H1 (cell line): ENCODE data around the gene MRPS34. TPM values are rescaled to one million over a fixed set of nuclear protein-coding genes. Genes with fewer than 3 reads are reported as not detected.

Experiments
- CTCF ChIA-PET: fragments of 300-600 bp; sonication (Branson Sonifier 250); formaldehyde crosslinking; loops from one replicate; lab custom pipeline; 2021; ENCODE audit not compliant: partially characterized antibody; lab: Charles Lee
- POLR2A ChIA-PET: fragments of 300-600 bp; sonication (Branson Sonifier 250); formaldehyde crosslinking; loops from one replicate; lab custom pipeline; 2021; ENCODE audit warnings: inconsistent platforms; ENCODE audit not compliant: partially characterized antibody; lab: Charles Lee
- DNase-seq, 2 experiments: peaks; one replicate each; pipeline versions ENCODE4 v3.0.0 to v3.0.0-alpha.2; 2010 to 2022; ENCODE audit warnings: low spot score in 2 of 2, low read depth in 1 of 2, mixed read lengths in 1 of 2
- FAIRE-seq: peaks from 2 replicates; lab custom pipeline; 2011; peaks lifted over from hg19 to GRCh38; lab: Jason Lieb, UNC
- H2AFZ ChIP-seq: 2 replicates; pipeline ENCODE4 v1.8.1; 2012; ENCODE audit warnings: low read length, inconsistent platforms
- H2AK5ac ChIP-seq: 2 replicates; pipeline ENCODE4 v1.6.1; 2013; ENCODE audit warnings: low read depth, low read length
- H2BK120ac ChIP-seq: replicated peaks from 2 replicates; pipeline ENCODE3; 2013; ENCODE audit warnings: low read depth, low read length, inconsistent platforms
- H2BK12ac ChIP-seq: 2 replicates; pipeline ENCODE4 v1.6.1; 2013; ENCODE audit warnings: low read depth, low read length
- H2BK15ac ChIP-seq: 2 replicates; pipeline ENCODE4 v1.6.1; 2013; ENCODE audit warnings: low read length
- H2BK20ac ChIP-seq: 2 replicates; pipeline ENCODE4 v1.6.1; 2013; ENCODE audit warnings: low read length
- H2BK5ac ChIP-seq: 2 replicates; pipeline ENCODE4 v1.6.1; 2013; ENCODE audit warnings: low read depth, low read length
- H3K14ac ChIP-seq: 2 replicates; pipeline ENCODE4 v1.6.1; 2013; ENCODE audit warnings: inconsistent platforms; ENCODE audit not compliant: insufficient read length
- H3K18ac ChIP-seq: 2 replicates; pipeline ENCODE4 v1.6.1; 2013; ENCODE audit warnings: low read length; ENCODE audit errors: extremely low read depth
- H3K23ac ChIP-seq: 2 replicates; pipeline ENCODE4 v1.6.1; 2013; ENCODE audit warnings: inconsistent platforms; ENCODE audit not compliant: insufficient read length
- H3K23me2 ChIP-seq: 2 replicates; pipeline ENCODE4 v1.6.1; 2013; ENCODE audit warnings: low read depth, low read length
- H3K27ac ChIP-seq: 2 replicates; pipeline ENCODE4 v1.6.1; 2011; ENCODE audit warnings: low read depth, low read length, inconsistent platforms
- H3K27me3 ChIP-seq, 4 experiments: replicated peaks in 1 of 4; 1 replicate in 1 of 4; 2 replicates in 3 of 4; pipeline versions ENCODE4 v1.6.1 to v1.8.1; 2011 to 2013; ENCODE audit warnings: low read length in 3 of 4, mild to moderate bottlenecking in 3 of 4, inconsistent platforms in 2 of 4, mixed read lengths in 2 of 4, moderate library complexity in 1 of 4; ENCODE audit not compliant: control insufficient read depth in 3 of 4, insufficient read depth in 3 of 4; ENCODE audit errors: extremely low read depth in 1 of 4
- H3K36me3 ChIP-seq, 4 experiments: 2 replicates each; pipeline versions ENCODE4 v1.6.1 to v1.8.1; 2011 to 2013; ENCODE audit warnings: mild to moderate bottlenecking in 4 of 4, low read length in 3 of 4, moderate library complexity in 2 of 4, control low read depth in 1 of 4, inconsistent platforms in 1 of 4; ENCODE audit not compliant: insufficient read depth in 4 of 4, control insufficient read depth in 2 of 4
- H3K4ac ChIP-seq: replicated peaks from 2 replicates; pipeline ENCODE3; 2013; ENCODE audit warnings: low read length, low read depth, mixed read lengths, inconsistent platforms; ENCODE audit not compliant: insufficient read length
- H3K4me1 ChIP-seq, 4 experiments: replicated peaks in 1 of 4; 1 replicate in 1 of 4; 2 replicates in 3 of 4; pipeline versions ENCODE4 v1.6.1 to v1.8.1; 2011 to 2013; ENCODE audit warnings: low read length in 3 of 4, inconsistent platforms in 2 of 4, mixed read lengths in 1 of 4; ENCODE audit not compliant: insufficient read depth in 4 of 4, control insufficient read depth in 3 of 4
- H3K4me2 ChIP-seq, 2 experiments: 2 replicates each; pipeline versions ENCODE4 v1.6.1 to v1.8.1; 2011 to 2013; ENCODE audit warnings: low read depth in 2 of 2, low read length in 2 of 2, control low read depth in 1 of 2, inconsistent platforms in 1 of 2, mild to moderate bottlenecking in 1 of 2; ENCODE audit not compliant: insufficient read depth in 1 of 2
- H3K4me3 ChIP-seq, 4 experiments: fragments of 200-600, 300-600 bp in 1 of 4; sonication (generic), shearing (Covaris generic), sonication (Bioruptor Twin) in 1 of 4; 2 replicates each; pipeline versions ENCODE4 v1.5.1 to v1.8.1; 2011 to 2016; ENCODE audit warnings: low read length in 4 of 4, low read depth in 3 of 4, control low read depth in 2 of 4, inconsistent platforms in 2 of 4, mild to moderate bottlenecking in 2 of 4, mixed read lengths in 1 of 4, moderate library complexity in 1 of 4; ENCODE audit not compliant: insufficient read depth in 2 of 4; ENCODE audit errors: extremely low read depth in 1 of 4
- H3K56ac ChIP-seq: replicated peaks from 2 replicates; pipeline ENCODE3; 2013; ENCODE audit warnings: low read depth, mild to moderate bottlenecking, mixed read lengths, low read length, inconsistent platforms; ENCODE audit not compliant: insufficient read length
- H3K79me1 ChIP-seq: 2 replicates; pipeline ENCODE4 v1.6.1; 2013; ENCODE audit warnings: low read depth, low read length, control low read depth
- H3K79me2 ChIP-seq, 2 experiments: 2 replicates each; pipeline versions ENCODE4 v1.6.1 to v1.8.1; 2012 to 2013; ENCODE audit warnings: low read length in 2 of 2, mild to moderate bottlenecking in 2 of 2, inconsistent platforms in 1 of 2; ENCODE audit not compliant: insufficient read depth in 2 of 2, control insufficient read depth in 1 of 2
- H3K9ac ChIP-seq, 4 experiments: replicated peaks in 1 of 4; 1 replicate in 1 of 4; 2 replicates in 3 of 4; pipeline versions ENCODE4 v1.6.1 to v1.8.1; 2011 to 2013; ENCODE audit warnings: low read depth in 3 of 4, low read length in 3 of 4, control low read depth in 2 of 4, mild to moderate bottlenecking in 2 of 4, moderate library complexity in 2 of 4, inconsistent platforms in 1 of 4; ENCODE audit errors: extremely low read depth in 1 of 4
- H3K9me3 ChIP-seq, 2 experiments: 2 replicates each; pipeline versions ENCODE4 v1.6.1 to v1.8.1; 2012 to 2013; ENCODE audit warnings: mild to moderate bottlenecking in 2 of 2, moderate library complexity in 2 of 2, control low read depth in 1 of 2, inconsistent platforms in 1 of 2, low read depth in 1 of 2, low read length in 1 of 2, mixed read lengths in 1 of 2; ENCODE audit not compliant: insufficient read depth in 2 of 2
- H4K20me1 ChIP-seq, 2 experiments: replicated peaks in 1 of 2; 2 replicates each; pipeline versions ENCODE3 to v1.8.1; 2011 to 2013; ENCODE audit warnings: inconsistent platforms in 2 of 2, low read length in 2 of 2, mild to moderate bottlenecking in 1 of 2; ENCODE audit not compliant: insufficient read depth in 2 of 2, control insufficient read depth in 1 of 2
- H4K5ac ChIP-seq: 2 replicates; pipeline ENCODE4 v1.6.1; 2013; ENCODE audit warnings: low read length, low read depth, mixed read lengths, inconsistent platforms; ENCODE audit not compliant: insufficient read length
- H4K8ac ChIP-seq: 2 replicates; pipeline ENCODE4 v1.8.0; 2013; ENCODE audit warnings: mild to moderate bottlenecking, moderate library complexity, low read length, inconsistent platforms; ENCODE audit not compliant: insufficient read depth; ENCODE audit errors: extremely low read depth
- H4K91ac ChIP-seq: replicated peaks from 2 replicates; pipeline ENCODE3; 2013; ENCODE audit warnings: low read length, mixed read lengths, inconsistent platforms; ENCODE audit not compliant: insufficient read length
- CREB1 ChIP-seq: IDR thresholded peaks from 2 replicates; pipeline ENCODE4 v1.6.1; 2012; ENCODE audit warnings: inconsistent platforms
- E2F6 ChIP-seq: IDR thresholded peaks from 2 replicates; pipeline ENCODE4 v1.6.1; 2012; ENCODE audit warnings: inconsistent platforms
- GTF2F1 ChIP-seq: IDR thresholded peaks from 2 replicates; pipeline ENCODE4 v1.6.1; 2012; ENCODE audit warnings: low read depth, low read length, improper control_type of control experiment, borderline replicate concordance
- POLR2AphosphoS5 ChIP-seq: IDR thresholded peaks from 2 replicates; pipeline ENCODE4 v1.6.1; 2011; ENCODE audit warnings: low read depth, low read length
- RBBP5 ChIP-seq: IDR thresholded peaks from 2 replicates; pipeline ENCODE4 v1.7.1; 2012; ENCODE audit warnings: low read depth, mild to moderate bottlenecking, inconsistent platforms, low read length, moderate library complexity, borderline replicate concordance
- SIN3A ChIP-seq, 2 experiments: IDR thresholded peaks in 1 of 2; conservative IDR thresholded peaks in 1 of 2; 2 replicates each; pipeline ENCODE4 v1.6.1; 2011 to 2012; ENCODE audit warnings: low read length in 2 of 2, improper control_type of control experiment in 1 of 2, low read depth in 1 of 2, mild to moderate bottlenecking in 1 of 2
- WGBS, 2 experiments: shearing (Covaris generic) in 1 of 2; methylation state at CpG; one replicate each; pipeline versions ENCODE4 v1.1.6 to v1.1.7; 2013 to 2015; ENCODE audit warnings: low lambda C conversion rate in 2 of 2, mixed read lengths in 2 of 2, inconsistent platforms in 1 of 2, low coverage in 1 of 2, missing lambda C conversion rate in 1 of 2; ENCODE audit not compliant: insufficient replicate concordance in 2 of 2, insufficient coverage in 1 of 2, insufficient read length in 1 of 2; ENCODE audit errors: extremely low coverage in 1 of 2, missing lambda C conversion rate in 1 of 2; 5-methylcytosine and 5-hydroxymethylcytosine counted together
- polyA plus RNA-seq, 7 experiments: library from polyadenylated mRNA; depleted of rRNA in 3 of 7; stranded (reverse) in 5 of 7; unstranded in 2 of 7; fragments of >200 nt in 5 of 7; fragments of 200-250 nt in 2 of 7; gene quantifications; 1 replicate in 5 of 7; 2 replicates in 1 of 7; 4 replicates in 1 of 7; pipeline versions ENCODE4 v1.2.1 to v1.2.3, GENCODE V29; 2011 to 2013; ENCODE audit warnings: missing spikeins in 2 of 7, mixed read lengths in 2 of 7
- total RNA-seq: library from RNA; stranded (reverse); fragmentation: NEBNext Ultra II Directional; extraction: Animal tissue kit (Norgen Biotek cat#: 25700); gene quantifications from 2 replicates; pipeline ENCODE4 v1.2.1, GENCODE V29; 2021
- TF ChIP-seq, protein P1 (sequence below): IDR thresholded peaks from 2 replicates; pipeline ENCODE4 v1.6.1; 2011; ENCODE audit warnings: low read length, improper control_type of control experiment

The MRPS34 gene
- total and polyA plus RNA-seq, 2 of the 8 experiments (the other 6 are each of a cell fraction or from before 2014, with no cell fraction given): 168 to 252 TPM

- WGBS, 2 experiments: 45% methylated on average over 47 of the region's 81 CpGs; no CpG with 5 or more reads in 1 of the 2 experiments
- H2AFZ ChIP-seq: no peak overlapping the region
- peak overlapping the region; percentile 61; the same call in 1 of the 2 replicates for H2BK15ac ChIP-seq
- H3K14ac ChIP-seq: no peak overlapping the region
- no peak overlapping the region; a peak in 2 of 7 replicates for H3K9ac ChIP-seq
- no peaks in the 10 kb centered on the region; a peak in 1 of 4 replicates for H3K79me2 ChIP-seq
- H3K23ac ChIP-seq: no peak overlapping the region
- ChIA-PET POLR2A (interaction anchor here (0.6 to 13.5 kb wide), 13 partner anchors 9 to 343 kb away, joined by 3 to 246 read pairs (median 3); partner anchors contain the start of genes EME2, JPT2, MAPK8IP3 and MRPS34), CTCF (interaction anchor here (0.7 to 3.3 kb wide), 12 partner anchors 9 to 115 kb away, joined by 3 to 21 read pairs (median 6); partner anchors contain the start of genes EME2, IGFALS, MAPK8IP3 and MRPS34)
- FAIRE-seq (no peak), DNase-seq (peak; percentile 59 to 92)
- H3K27me3 ChIP-seq: no peaks in the 10 kb centered on the region; a peak in 1 of 7 replicates
- H4K20me1 ChIP-seq: peaks cover 1 to 9% of the 10 kb centered on the region in 2 experiments
- H2AK5ac ChIP-seq: 0 out of 2 replicates have a peak overlapping the region, but pooled peaks have one; percentile 14
- H3K56ac ChIP-seq: no peak overlapping the region
- no peaks in the 10 kb centered on the region; the same call in 1 of the 2 replicates for H3K23me2 ChIP-seq
- peak overlapping the region; percentile 8 to 57 (median 36); a peak in 7 of 8 replicates for H3K4me3 ChIP-seq
- H3K27ac ChIP-seq: no peak overlapping the region
- no peak overlapping the region for H2BK20ac ChIP-seq
- H2BK12ac ChIP-seq: 0 out of 2 replicates have a peak overlapping the region, but pooled peaks have one; percentile 60
- H4K91ac ChIP-seq: peak overlapping the region; percentile 74
- H3K4me1 ChIP-seq: peaks cover 0 to 13% (median 7%) of the 10 kb centered on the region in 4 experiments; a peak in 5 of 7 replicates
- H3K4me2 ChIP-seq: peak overlapping the region; percentile 61 to 89
- no peak overlapping the region; the same call in none of the 2 replicates for H2BK5ac ChIP-seq
- H2BK120ac ChIP-seq: no peak overlapping the region
- H3K9me3 ChIP-seq: no peaks in the 10 kb centered on the region; a peak in 1 of 4 replicates
- H4K5ac ChIP-seq: peak overlapping the region; percentile 76
- no peaks in the 10 kb centered on the region for H3K79me1 ChIP-seq
- H3K36me3 ChIP-seq: peaks cover 3 to 37% (median 7%) of the 10 kb centered on the region in 4 experiments; a peak in 4 of 8 replicates
- peak overlapping the region; percentile 78 for H3K18ac ChIP-seq
- H4K8ac ChIP-seq: peak overlapping the region; percentile 71
- H3K4ac ChIP-seq: no peak overlapping the region
- TF ChIP-seq RBBP5 (no peak), SIN3A (conservative IDR thresholded peaks at IDR 0.05 in 1 of 2, IDR thresholded peaks at IDR 0.05 in 1 of 2; ENCODE audit: low read depth in 1 of 2, low read length in 2 of 2) (peak; percentile 35 to 81; a peak in 2 of 4 replicates), E2F6 (peak; percentile 99), GTF2F1 (0 out of 2 replicates have a peak, but pooled peaks have one; percentile 40), POLR2AphosphoS5 (no peak; the same call in 1 of the 2 replicates), CREB1 (0 out of 2 replicates have a peak, but pooled peaks have one; percentile 42)
- TF ChIP-seq, protein P1, sequence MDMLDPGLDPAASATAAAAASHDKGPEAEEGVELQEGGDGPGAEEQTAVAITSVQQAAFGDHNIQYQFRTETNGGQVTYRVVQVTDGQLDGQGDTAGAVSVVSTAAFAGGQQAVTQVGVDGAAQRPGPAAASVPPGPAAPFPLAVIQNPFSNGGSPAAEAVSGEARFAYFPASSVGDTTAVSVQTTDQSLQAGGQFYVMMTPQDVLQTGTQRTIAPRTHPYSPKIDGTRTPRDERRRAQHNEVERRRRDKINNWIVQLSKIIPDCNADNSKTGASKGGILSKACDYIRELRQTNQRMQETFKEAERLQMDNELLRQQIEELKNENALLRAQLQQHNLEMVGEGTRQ: no peak
Observed at GRCh38 chr16:1763521-1764511, 9.1 kb downstream of the MRPS34 start.
